Activated T-cell treated with anti-CD3 and anti-CD28 coated beads, Interleukin-2, amount 50 U/mL, for 48 hours (primary cell): ENCODE measurements around the gene GANC.
"Not testable (repeated sequence)": the region's sequence is repeated elsewhere in the genome, so short reads cannot be mapped to it uniquely, and the experiment has no call there.

Source experiments
- DNase-seq, 2 experiments: peaks; one replicate each; pipeline ENCODE4 v3.0.0-alpha.2; 2020

GANC gene, protein sequence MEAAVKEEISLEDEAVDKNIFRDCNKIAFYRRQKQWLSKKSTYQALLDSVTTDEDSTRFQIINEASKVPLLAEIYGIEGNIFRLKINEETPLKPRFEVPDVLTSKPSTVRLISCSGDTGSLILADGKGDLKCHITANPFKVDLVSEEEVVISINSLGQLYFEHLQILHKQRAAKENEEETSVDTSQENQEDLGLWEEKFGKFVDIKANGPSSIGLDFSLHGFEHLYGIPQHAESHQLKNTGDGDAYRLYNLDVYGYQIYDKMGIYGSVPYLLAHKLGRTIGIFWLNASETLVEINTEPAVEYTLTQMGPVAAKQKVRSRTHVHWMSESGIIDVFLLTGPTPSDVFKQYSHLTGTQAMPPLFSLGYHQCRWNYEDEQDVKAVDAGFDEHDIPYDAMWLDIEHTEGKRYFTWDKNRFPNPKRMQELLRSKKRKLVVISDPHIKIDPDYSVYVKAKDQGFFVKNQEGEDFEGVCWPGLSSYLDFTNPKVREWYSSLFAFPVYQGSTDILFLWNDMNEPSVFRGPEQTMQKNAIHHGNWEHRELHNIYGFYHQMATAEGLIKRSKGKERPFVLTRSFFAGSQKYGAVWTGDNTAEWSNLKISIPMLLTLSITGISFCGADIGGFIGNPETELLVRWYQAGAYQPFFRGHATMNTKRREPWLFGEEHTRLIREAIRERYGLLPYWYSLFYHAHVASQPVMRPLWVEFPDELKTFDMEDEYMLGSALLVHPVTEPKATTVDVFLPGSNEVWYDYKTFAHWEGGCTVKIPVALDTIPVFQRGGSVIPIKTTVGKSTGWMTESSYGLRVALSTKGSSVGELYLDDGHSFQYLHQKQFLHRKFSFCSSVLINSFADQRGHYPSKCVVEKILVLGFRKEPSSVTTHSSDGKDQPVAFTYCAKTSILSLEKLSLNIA (N-terminal part only)

DNA sequence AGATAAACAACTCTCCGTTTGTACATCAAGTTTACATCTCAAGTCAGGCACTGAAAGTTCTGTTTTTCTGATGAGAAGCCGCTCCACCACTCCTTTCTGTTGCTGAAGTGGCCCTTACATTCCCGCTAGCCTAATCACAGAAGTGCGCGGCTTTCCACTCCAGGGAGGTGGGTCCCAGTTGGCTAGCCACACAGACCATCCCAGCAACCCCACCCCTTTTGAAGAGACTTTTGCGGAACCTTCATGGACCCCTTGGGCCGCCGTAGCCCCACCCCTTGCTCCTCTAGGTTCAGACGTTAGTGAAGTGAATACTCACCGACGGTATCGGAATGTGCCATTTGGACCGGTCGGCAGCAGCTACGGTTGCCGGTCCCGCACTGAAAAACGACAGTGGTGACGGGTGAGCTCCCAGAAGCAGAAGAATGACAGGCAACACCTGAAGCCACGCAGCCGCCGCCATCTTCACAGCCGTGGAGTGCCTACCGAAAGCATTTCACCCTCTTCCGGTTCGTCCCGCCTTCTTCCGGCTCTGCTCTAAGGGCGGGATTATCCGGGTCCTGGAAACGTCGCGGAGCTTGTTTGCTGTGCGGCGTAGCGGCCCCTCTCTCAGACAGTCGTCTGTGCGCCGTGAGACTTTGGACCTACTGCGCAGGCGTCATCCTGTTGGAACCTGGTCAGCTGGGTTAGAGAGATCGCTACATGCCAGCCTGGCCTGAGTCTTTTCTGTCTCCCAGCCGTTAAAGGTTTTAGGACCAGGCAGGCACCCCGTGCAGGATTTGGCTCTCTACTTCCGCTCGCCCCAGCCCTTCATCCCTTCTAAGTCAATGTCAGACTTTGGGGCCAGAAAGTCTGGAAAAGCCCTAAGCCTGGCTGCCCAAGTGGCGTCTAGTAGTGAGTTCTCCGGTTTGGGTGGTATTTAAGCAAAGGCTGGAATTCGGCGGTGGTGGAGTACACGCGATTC, at the start of gene GANC, which contains the start of gene TMEM87A:
Gene GANC, plus strand, starts transcription at position 263 of the 961 bp plus-strand sequence. CDS start 1,281 bp downstream, outside the sequence.
Gene TMEM87A, minus strand, starts transcription at position 495 of the 961 bp plus-strand sequence. Its CDS starts 35 bp downstream, at position 460.
- DNase-seq: peak; percentile 94 to 96

- no peak for DNase-seq
Measured at GRCh38 chr15:42226648-42227047, 46.4 kb upstream of the GANC start.

- DNase-seq: no peak
Measured at GRCh38 chr15:42228036-42228435, 45.0 kb upstream of the GANC start.

DNA sequence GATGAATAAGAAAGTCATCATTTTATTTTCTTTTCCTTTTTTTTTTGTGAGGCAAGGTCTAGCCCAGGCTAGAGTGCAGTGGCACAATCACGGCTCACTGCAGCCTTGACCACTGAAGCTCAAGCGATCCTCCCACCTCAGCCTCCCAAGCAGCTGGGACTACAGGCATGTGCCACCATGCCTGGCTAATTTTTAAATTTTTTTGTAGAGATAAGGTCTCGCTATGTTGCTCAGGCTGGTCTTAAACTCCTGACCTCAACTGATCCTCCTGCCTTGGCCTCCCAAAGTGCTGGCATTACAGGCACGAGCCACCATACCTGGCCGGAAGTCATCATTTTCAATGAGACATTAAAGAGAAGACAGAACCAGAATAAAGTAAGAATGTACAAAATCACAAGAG, 44.0 kb upstream of the GANC start:
- DNase-seq: not testable (repeated sequence)

GRCh38 chr15:42231088-42231487, 41.9 kb upstream of the GANC start:
- DNase-seq: no peak

GRCh38 chr15:42232606-42233005, 40.4 kb upstream of the GANC start:
- DNase-seq: no peak

- DNase-seq: no peak
Measured at GRCh38 chr15:42233107-42233506, 39.9 kb upstream of the GANC start.

- DNase-seq: no peak
Measured at GRCh38 chr15:42239528-42240182, 33.3 kb upstream of the GANC start.

- DNase-seq: no peak
Measured at GRCh38 chr15:42240823-42241222, 32.2 kb upstream of the GANC start.

DNA sequence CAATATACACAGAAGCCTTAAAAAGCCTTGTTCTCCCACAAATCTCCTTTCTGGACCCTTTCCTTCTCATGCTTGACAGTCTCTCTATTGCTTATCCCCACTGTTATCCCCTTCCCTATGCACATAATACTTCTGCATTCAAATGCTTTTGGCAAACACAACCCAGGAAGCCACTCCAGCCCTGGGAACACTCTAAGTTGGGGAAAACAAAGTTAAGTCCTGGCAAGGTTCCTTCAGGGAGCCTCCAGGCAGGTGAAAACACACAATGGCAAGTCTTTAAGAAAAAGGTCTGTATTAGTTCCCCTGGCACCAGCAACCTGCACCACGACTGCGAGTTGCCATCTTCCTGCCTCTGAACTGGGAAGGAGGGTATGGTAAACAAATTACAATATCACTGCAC, 19.7 kb upstream of the GANC start:
- no peak for DNase-seq

DNA sequence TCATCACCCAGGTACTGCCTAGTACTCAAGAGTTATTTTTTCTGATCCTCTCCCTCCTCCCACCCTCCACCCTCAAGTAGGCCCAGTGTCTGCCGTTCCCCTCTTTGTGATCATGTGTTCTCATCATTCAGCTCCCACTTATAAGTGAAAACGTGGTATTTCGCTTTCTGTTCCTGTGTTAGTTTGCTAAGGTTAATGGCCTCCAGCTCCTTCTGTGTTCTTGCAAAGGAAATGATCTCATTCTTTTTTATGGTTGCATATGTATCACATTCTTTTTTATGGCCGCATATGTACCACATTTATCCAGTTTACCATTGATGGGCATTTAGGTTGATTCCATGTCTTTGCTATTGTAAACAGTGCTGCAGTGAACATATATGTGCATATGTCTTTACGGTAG, 8.2 kb upstream of the GANC start:
- DNase-seq: no peak

- DNase-seq: no peak
Measured at GRCh38 chr15:42267286-42267685, 5.7 kb upstream of the GANC start.

DNA sequence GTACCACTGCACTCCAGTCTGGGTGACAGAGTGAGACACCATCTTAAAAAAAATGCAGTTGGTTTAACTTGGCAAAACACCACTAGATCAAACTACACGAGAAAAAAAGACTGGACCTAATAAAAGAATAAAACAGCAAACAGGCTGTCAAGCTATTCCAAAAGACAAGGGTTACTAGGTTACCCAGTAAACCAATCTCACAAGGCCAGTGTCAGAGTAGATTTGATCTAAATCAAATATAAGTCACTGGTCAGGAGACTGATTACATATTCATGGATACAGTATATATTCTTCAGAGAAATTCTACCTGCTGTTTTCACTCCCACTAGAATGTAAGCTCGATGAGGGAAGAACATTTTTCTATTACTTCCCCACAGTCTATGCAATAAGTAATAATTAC, 2.5 kb upstream of the GANC start:
- no peak for DNase-seq

- no peak for DNase-seq
Measured at GRCh38 chr15:42270996-42271395, 2.0 kb upstream of the GANC start.

DNA sequence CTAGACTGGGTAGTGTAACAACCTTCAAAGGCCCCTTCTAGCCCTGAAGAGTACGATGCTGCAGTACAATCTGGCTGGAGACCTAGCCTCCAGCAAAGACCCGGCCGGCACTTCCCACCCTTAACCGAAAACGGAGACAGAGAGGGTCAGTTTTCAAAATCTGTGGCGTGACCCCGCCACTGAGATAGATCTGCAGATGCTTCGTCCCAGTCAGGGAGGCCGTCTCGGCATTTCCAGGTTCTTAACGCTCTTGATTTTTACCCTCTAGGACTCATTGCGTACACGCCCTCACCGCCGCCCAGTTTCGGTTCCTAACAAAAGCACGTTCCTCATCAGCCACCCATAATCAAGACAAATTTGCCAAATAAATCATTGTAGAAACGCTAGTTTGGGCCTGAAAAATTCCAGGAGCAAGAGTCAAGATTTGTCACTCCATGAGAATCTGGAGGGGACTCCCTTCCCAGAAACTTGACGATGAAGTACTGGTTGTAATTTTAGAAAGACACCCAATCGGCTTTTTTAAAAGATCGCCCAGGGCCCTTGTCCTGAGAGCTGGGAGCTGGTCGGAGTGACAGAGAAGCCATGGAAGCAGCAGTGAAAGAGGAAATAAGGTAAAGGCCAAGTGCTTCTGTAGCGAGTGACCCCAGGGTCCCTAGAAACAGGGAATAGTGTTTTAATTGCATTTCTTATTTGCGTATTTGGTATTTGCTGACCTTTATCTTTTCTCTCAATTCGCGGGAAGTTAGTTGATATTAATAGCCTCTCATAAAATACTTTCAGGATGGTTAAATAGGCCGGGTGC, 1.1 kb downstream of the GANC start:
- peak; percentile 77 to 78 for DNase-seq

- DNase-seq: no peak
Measured at GRCh38 chr15:42274702-42274989, 1.6 kb downstream of the GANC start.

DNA sequence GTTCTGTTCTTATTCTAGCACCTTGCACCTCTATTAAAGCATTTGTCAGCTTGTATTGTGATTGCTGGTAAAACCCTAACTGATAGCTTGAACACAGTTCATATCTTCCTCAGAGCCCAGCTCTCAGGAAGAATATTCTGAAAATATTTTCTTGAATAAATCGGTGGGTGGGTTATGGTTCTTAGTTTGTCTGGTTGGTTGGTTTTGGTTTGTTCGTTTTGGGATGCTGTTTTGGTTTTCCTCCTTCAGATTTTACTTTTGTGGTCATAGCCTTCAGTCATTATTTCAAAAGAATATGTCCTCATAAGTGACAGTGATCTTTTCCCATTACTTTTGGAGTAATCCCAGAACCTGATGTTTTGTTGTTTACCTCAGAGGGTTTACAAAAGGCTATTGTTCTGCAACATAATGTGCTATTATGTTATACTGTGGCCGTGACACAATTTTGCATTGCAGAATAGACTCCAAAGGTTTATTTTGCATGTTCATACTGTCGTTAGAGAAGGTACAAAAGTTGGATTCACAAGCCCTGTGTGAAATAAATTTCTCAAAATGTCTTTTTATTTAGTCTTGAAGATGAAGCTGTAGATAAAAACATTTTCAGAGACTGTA, 2.9 kb downstream of the GANC start:
- DNase-seq: no peak

- no peak for DNase-seq
Measured at GRCh38 chr15:42276762-42277161, 3.8 kb downstream of the GANC start.

DNA sequence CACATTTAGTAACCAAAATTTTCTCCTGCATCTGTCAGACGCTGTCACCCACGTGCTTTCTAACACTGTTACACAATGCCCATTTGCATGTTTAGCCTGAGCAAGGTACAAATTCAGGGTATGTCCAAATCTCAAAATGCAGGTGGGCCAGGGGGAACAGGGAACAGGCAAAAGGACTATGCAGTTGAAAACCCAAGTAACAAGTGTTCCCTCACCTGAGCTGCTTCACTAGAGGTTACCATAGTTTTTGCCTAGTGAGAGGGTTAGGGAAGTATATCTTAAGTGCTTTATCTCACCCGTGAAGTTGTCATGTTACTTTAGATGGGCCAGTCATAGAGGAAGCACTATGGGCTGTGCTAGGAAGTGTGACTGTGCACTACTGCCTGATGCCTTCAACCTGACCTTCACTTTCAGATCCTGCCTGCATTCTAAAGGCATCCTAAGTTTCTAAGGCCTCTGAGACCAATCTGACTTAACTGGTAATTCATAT, 6.3 kb downstream of the GANC start:
- no peak for DNase-seq

- DNase-seq: no peak
Measured at GRCh38 chr15:42282344-42282743, 9.3 kb downstream of the GANC start.

DNA sequence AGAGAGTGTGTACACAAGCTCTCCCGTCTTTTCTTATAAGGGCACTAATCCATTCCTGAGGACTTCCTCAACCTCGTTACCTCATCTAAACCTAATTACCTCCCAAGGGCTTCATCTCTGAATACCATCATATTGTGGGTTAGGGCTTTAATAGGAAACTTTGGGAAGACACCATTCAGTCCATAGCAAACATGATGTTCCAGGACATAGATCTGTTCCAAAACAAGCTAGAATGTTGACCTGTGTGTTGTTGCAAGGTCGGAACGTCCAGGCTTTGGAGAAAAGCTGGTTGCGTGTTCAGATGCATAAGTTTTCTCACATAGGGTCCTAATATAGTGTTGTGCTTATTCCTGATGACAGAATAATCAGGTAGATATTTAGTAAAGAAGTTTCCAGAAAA, 9.9 kb downstream of the GANC start:
- DNase-seq: no peak
